HepG2 (cell line): ENCODE results near the gene STARD13. TPM values are rescaled to one million over a fixed set of nuclear protein-coding genes. Genes with fewer than 3 reads are reported as not detected.

Experiments used
- ARID5B ChIP-seq: IDR thresholded peaks from 2 replicates; pipeline ENCODE4 v1.4.0; 2020; ENCODE audit warnings: mild to moderate bottlenecking, missing genetic modification reagents
- CTCF ChIP-seq: sonication (generic); formaldehyde crosslinking; IDR thresholded peaks from 2 replicates; pipeline ENCODE4 v1.5.0; 2020; ENCODE audit warnings: mild to moderate bottlenecking, missing genetic modification reagents, moderate library complexity
- EHMT2 ChIP-seq: fragments of 200-600 bp; sonication (generic); IDR thresholded peaks from 2 replicates; pipeline ENCODE4 v1.7.0; 2017; ENCODE audit warnings: antibody characterized with exemption, low read depth, low read length, borderline replicate concordance
- FOXP4 ChIP-seq: sonication (generic); formaldehyde crosslinking; IDR thresholded peaks from 2 replicates; pipeline ENCODE4 v1.4.0; 2020; ENCODE audit warnings: missing genetic modification reagents
- KMT2B ChIP-seq: IDR thresholded peaks from 2 replicates; pipeline ENCODE4 v1.6.1; 2016; ENCODE audit warnings: missing genetic modification reagents, missing compliant biosample characterization
- PRDM15 ChIP-seq: sonication (generic); formaldehyde crosslinking; IDR thresholded peaks from 2 replicates; pipeline ENCODE4 v1.4.0; 2020; ENCODE audit warnings: missing genetic modification reagents
- PREB ChIP-seq: sonication (generic); formaldehyde crosslinking; IDR thresholded peaks from 2 replicates; pipeline ENCODE4 v1.4.0; 2020; ENCODE audit warnings: missing genetic modification reagents
- RELA ChIP-seq: sonication (generic); formaldehyde crosslinking; IDR thresholded peaks from 2 replicates; pipeline ENCODE4 v1.4.0; 2020; ENCODE audit warnings: missing genetic modification reagents
- ZNF143 ChIP-seq: sonication (generic); formaldehyde crosslinking; IDR thresholded peaks from 2 replicates; pipeline ENCODE4 v1.4.0; 2020; ENCODE audit warnings: missing genetic modification reagents
- ZNF232 ChIP-seq: sonication (generic); formaldehyde crosslinking; IDR thresholded peaks from 2 replicates; pipeline ENCODE4 v1.4.0; 2020; ENCODE audit warnings: missing genetic modification reagents, borderline replicate concordance
- ZNF24 ChIP-seq: fragments of 450-650 bp; IDR thresholded peaks from 2 replicates; pipeline ENCODE4 v1.6.1; 2017; ENCODE audit warnings: antibody characterized with exemption, mild to moderate bottlenecking
- ZNF510 ChIP-seq: sonication (generic); formaldehyde crosslinking; IDR thresholded peaks from 2 replicates; pipeline ENCODE4 v1.4.0; 2020; ENCODE audit warnings: low read depth, mild to moderate bottlenecking, missing genetic modification reagents
- ZNF691 ChIP-seq: sonication (generic); formaldehyde crosslinking; IDR thresholded peaks from 2 replicates; pipeline ENCODE4 v1.4.0; 2020; ENCODE audit warnings: missing genetic modification reagents, low read depth, mild to moderate bottlenecking, borderline replicate concordance
- polyA plus RNA-seq, 8 experiments: library from polyadenylated mRNA; depleted of rRNA in 3 of 8; stranded (reverse) in 7 of 8; unstranded in 1 of 8; fragments of >200 nt; fragmentation: Illumina TruSeq in 4 of 8; extraction: Trizol in 4 of 8; gene quantifications; 2 replicates each; pipeline versions ENCODE4 v1.2.1 to v1.2.3, GENCODE V29; 2011 to 2016; ENCODE audit warnings: low read depth in 4 of 8, missing spikeins in 1 of 8, mixed read lengths in 1 of 8; ENCODE audit not compliant: insufficient read depth in 1 of 8
- total RNA-seq, 5 experiments: library from RNA; depleted of rRNA; stranded (reverse); fragments of >200 nt; fragmentation: Illumina TruSeq; extraction: Trizol; gene quantifications; 2 replicates each; pipeline ENCODE4 v1.2.3, GENCODE V29; 2016; ENCODE audit warnings: low read depth in 1 of 5

STARD13 gene
- total and polyA plus RNA-seq, 2 of the 13 experiments (the other 11 are each of a cell fraction or from before 2014, with no cell fraction given) = 12.8 to 14.3 TPM

- TF ChIP-seq ZNF143 (CRISPR knock-in tag) (peak; percentile 40; the same call in 1 of the 2 replicates), ZNF24 (peak; percentile 49; the same call in 1 of the 2 replicates), FOXP4 (CRISPR knock-in tag) (peak; percentile 96), ZNF232 (CRISPR knock-in tag) (peak; percentile 100), KMT2B (CRISPR knock-in tag) (peak; percentile 68; the same call in 1 of the 2 replicates), RELA (CRISPR knock-in tag) (no peak), PRDM15 (CRISPR knock-in tag) (no peak), ZNF691 (peak; percentile 54; the same call in 1 of the 2 replicates), CTCF (CRISPR knock-in tag) (0 out of 2 replicates have a peak, but pooled peaks have one; percentile 14), PREB (CRISPR knock-in tag) (no peak), ZNF510 (no peak), ARID5B (peak; percentile 99), EHMT2 (peak; percentile 87; the same call in 1 of the 2 replicates)
These were observed 25.1 kb downstream of the STARD13 start (continued) for GRCh38 chr13:33260168-33261098.
